ENCODE measurements around the gene VAMP1. TPM values are rescaled to one million over a fixed set of nuclear protein-coding genes. Genes with fewer than 3 reads are reported as not detected.

Gene VAMP1
- total and polyA plus RNA-seq, 10 of the 15 experiments (the other 5 are each of a cell fraction or from before 2014, with no cell fraction given): 4.8 to 123 (median 27.5) TPM

DNA sequence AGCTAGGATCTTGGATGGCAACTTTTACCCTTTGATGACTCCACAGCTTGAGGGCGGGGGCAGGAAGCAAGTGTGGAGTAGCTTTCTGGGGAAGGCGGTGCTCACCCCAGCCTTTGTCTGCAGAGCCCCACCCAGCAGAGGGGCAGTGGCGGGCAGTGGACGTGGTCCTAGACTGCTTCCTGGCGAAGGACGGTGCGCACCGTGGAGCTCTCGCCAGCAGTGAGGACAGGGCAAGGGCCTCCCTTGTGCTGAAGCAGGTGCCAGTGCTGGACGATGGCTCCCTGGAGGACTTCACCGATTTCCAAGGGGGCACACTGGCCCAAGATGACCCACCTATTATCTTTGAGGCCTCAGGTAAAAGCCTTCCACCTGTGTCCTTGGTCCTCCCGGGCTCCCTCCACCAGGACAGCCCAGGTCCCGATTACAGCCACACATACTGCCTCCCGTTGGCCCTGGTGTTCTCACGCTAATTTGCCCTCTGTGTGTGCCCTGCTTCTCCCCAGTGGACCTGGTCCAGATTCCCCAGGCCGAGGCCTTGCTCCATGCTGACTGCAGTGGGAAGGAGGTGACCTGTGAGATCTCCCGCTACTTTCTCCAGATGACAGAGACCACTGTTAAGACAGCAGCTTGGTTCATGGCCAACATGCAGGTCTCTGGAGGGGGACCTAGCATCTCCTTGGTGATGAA is 17.4 kb downstream of the VAMP1 start (continued):
- TF ChIP-seq, protein P1, sequence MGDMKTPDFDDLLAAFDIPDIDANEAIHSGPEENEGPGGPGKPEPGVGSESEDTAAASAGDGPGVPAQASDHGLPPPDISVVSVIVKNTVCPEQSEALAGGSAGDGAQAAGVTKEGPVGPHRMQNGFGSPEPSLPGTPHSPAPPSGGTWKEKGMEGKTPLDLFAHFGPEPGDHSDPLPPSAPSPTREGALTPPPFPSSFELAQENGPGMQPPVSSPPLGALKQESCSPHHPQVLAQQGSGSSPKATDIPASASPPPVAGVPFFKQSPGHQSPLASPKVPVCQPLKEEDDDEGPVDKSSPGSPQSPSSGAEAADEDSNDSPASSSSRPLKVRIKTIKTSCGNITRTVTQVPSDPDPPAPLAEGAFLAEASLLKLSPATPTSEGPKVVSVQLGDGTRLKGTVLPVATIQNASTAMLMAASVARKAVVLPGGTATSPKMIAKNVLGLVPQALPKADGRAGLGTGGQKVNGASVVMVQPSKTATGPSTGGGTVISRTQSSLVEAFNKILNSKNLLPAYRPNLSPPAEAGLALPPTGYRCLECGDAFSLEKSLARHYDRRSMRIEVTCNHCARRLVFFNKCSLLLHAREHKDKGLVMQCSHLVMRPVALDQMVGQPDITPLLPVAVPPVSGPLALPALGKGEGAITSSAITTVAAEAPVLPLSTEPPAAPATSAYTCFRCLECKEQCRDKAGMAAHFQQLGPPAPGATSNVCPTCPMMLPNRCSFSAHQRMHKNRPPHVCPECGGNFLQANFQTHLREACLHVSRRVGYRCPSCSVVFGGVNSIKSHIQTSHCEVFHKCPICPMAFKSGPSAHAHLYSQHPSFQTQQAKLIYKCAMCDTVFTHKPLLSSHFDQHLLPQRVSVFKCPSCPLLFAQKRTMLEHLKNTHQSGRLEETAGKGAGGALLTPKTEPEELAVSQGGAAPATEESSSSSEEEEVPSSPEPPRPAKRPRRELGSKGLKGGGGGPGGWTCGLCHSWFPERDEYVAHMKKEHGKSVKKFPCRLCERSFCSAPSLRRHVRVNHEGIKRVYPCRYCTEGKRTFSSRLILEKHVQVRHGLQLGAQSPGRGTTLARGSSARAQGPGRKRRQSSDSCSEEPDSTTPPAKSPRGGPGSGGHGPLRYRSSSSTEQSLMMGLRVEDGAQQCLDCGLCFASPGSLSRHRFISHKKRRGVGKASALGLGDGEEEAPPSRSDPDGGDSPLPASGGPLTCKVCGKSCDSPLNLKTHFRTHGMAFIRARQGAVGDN (IDR thresholded peaks at IDR 0.05): peak; percentile 67
- TF ChIP-seq CBX3 (IDR thresholded peaks at IDR 0.05; ENCODE audit: borderline replicate concordance, low read depth): no peak
- TF ChIP-seq, protein P2, sequence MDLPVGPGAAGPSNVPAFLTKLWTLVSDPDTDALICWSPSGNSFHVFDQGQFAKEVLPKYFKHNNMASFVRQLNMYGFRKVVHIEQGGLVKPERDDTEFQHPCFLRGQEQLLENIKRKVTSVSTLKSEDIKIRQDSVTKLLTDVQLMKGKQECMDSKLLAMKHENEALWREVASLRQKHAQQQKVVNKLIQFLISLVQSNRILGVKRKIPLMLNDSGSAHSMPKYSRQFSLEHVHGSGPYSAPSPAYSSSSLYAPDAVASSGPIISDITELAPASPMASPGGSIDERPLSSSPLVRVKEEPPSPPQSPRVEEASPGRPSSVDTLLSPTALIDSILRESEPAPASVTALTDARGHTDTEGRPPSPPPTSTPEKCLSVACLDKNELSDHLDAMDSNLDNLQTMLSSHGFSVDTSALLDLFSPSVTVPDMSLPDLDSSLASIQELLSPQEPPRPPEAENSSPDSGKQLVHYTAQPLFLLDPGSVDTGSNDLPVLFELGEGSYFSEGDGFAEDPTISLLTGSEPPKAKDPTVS (IDR thresholded peaks at IDR 0.05; ENCODE audit: low read depth, low read length): no peak
- TF ChIP-seq YY1 (IDR thresholded peaks at IDR 0.05; ENCODE audit: low read depth, low read length): 0 out of 2 replicates have a peak, but pooled peaks have one; percentile 6
- TF ChIP-seq TAF1 (IDR thresholded peaks at IDR 0.05; ENCODE audit: borderline replicate concordance, low read depth, low read length): no peak
- no peak for TF ChIP-seq KLF5 (IDR thresholded peaks at IDR 0.05; ENCODE audit: partially characterized antibody)
- TF ChIP-seq NFXL1 (IDR thresholded peaks at IDR 0.05; ENCODE audit: borderline replicate concordance): no peak
- TF ChIP-seq STAT3 (IDR thresholded peaks at IDR 0.05; ENCODE audit: low read depth, low read length): no peak
- TF ChIP-seq MXI1 (IDR thresholded peaks at IDR 0.05; ENCODE audit: low read depth, low read length): no peak
- TF ChIP-seq, protein P3, sequence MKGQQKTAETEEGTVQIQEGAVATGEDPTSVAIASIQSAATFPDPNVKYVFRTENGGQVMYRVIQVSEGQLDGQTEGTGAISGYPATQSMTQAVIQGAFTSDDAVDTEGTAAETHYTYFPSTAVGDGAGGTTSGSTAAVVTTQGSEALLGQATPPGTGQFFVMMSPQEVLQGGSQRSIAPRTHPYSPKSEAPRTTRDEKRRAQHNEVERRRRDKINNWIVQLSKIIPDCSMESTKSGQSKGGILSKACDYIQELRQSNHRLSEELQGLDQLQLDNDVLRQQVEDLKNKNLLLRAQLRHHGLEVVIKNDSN (IDR thresholded peaks at IDR 0.05; ENCODE audit: borderline replicate concordance, extremely low read length, insufficient read depth, low read depth, low read length): no peak
- TF ChIP-seq POLR2A (IDR thresholded peaks at IDR 0.05; ENCODE audit: low read depth, low read length): peak; percentile 69
- TF ChIP-seq, protein P4, sequence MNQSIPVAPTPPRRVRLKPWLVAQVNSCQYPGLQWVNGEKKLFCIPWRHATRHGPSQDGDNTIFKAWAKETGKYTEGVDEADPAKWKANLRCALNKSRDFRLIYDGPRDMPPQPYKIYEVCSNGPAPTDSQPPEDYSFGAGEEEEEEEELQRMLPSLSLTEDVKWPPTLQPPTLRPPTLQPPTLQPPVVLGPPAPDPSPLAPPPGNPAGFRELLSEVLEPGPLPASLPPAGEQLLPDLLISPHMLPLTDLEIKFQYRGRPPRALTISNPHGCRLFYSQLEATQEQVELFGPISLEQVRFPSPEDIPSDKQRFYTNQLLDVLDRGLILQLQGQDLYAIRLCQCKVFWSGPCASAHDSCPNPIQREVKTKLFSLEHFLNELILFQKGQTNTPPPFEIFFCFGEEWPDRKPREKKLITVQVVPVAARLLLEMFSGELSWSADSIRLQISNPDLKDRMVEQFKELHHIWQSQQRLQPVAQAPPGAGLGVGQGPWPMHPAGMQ (IDR thresholded peaks at IDR 0.05; ENCODE audit: borderline replicate concordance): no peak
- TF ChIP-seq POLR2AphosphoS2 (IDR thresholded peaks at IDR 0.05; ENCODE audit: low read depth, low read length): peak; percentile 83
